ENCODE data around the gene ARAP3. TPM values are rescaled to one million over a fixed set of nuclear protein-coding genes. Genes with fewer than 3 reads are reported as not detected.
A peak's percentile ranks its signal among the peaks of the same experiment; 100 is the strongest.

ARAP3 gene
- total RNA-seq, 1 donor, result 2.2 TPM

- peak; percentile 78 for DNase-seq (ENCODE audit: insufficient read length, low spot score, missing footprints)
- H2AFZ ChIP-seq (ENCODE audit: low read length), result no peak overlapping the region
- no peaks in the 10 kb centered on the region for H3K27me3 ChIP-seq (ENCODE audit: insufficient read depth, low read length)
- H3K4me3 ChIP-seq (ENCODE audit: insufficient read depth, low read length), result peak overlapping the region; percentile 9
- no peaks in the 10 kb centered on the region for H3K9me3 ChIP-seq (ENCODE audit: low read depth, low read length)
- no peaks in the 10 kb centered on the region for H4K20me1 ChIP-seq (ENCODE audit: insufficient read depth, low read length)
- TF ChIP-seq, protein P1, sequence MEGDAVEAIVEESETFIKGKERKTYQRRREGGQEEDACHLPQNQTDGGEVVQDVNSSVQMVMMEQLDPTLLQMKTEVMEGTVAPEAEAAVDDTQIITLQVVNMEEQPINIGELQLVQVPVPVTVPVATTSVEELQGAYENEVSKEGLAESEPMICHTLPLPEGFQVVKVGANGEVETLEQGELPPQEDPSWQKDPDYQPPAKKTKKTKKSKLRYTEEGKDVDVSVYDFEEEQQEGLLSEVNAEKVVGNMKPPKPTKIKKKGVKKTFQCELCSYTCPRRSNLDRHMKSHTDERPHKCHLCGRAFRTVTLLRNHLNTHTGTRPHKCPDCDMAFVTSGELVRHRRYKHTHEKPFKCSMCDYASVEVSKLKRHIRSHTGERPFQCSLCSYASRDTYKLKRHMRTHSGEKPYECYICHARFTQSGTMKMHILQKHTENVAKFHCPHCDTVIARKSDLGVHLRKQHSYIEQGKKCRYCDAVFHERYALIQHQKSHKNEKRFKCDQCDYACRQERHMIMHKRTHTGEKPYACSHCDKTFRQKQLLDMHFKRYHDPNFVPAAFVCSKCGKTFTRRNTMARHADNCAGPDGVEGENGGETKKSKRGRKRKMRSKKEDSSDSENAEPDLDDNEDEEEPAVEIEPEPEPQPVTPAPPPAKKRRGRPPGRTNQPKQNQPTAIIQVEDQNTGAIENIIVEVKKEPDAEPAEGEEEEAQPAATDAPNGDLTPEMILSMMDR (IDR thresholded peaks at IDR 0.05; ENCODE audit: extremely low read depth, low read depth, low read length), result no peak
- H3K27ac ChIP-seq (ENCODE audit: low read depth, low read length), result peak overlapping the region; percentile 95
- peaks cover 34% of the 10 kb centered on the region for H3K4me1 ChIP-seq (ENCODE audit: insufficient read depth, low read length)
- H3K36me3 ChIP-seq (ENCODE audit: insufficient read depth, low read length), result no peaks in the 10 kb centered on the region
- H3K79me2 ChIP-seq (ENCODE audit: insufficient read depth, low read length), result peaks cover 78% of the 10 kb centered on the region
- H3K4me2 ChIP-seq (ENCODE audit: insufficient read depth, low read length), result peak overlapping the region; percentile 46
Observed at GRCh38 chr5:141603923-141604717, 77.9 kb downstream of the ARAP3 start.

Other genes with a start within 250 kb of the ARAP3 start
- 59.4 and 91.3 TPM in 2 replicates for gene PCDHGC3, start 206.3 kb downstream of the ARAP3 start, total RNA-seq
- 2.9 and 3.8 TPM in 2 replicates for gene PCDHGC4, start 197.2 kb downstream of the ARAP3 start, total RNA-seq
- 3.6 and 5.3 TPM in 2 replicates for gene PCDHGC5, start 193.1 kb downstream of the ARAP3 start, total RNA-seq
- gene DIAPH1, start 63.2 kb downstream of the ARAP3 start, total RNA-seq, result 18.5 and 19.2 TPM in 2 replicates
- gene HDAC3, start 45.4 kb downstream of the ARAP3 start, total RNA-seq, result 47.8 and 50.4 TPM in 2 replicates
- 4.4 and 5.1 TPM in 2 replicates for gene RELL2, start 45.2 kb downstream of the ARAP3 start, total RNA-seq
- 21.8 and 22.4 TPM in 2 replicates for gene FCHSD1, start 30.8 kb downstream of the ARAP3 start, total RNA-seq
- gene PCDH1, start 196.2 kb upstream of the ARAP3 start, total RNA-seq, result 0.29 and 1.4 TPM in 2 replicates
- gene DELE1, start 241.6 kb upstream of the ARAP3 start, total RNA-seq, result 50.1 and 52.1 TPM in 2 replicates